HG02610 (cell line): ENCODE results near the gene STARD9.
"Not testable (repeated sequence)": the region's sequence is repeated elsewhere in the genome, so short reads cannot be mapped to it uniquely, and the experiment has no call there.

Experiments used
- ATAC-seq: cut with Tn5 transposase; IDR thresholded peaks from one replicate; pipeline ENCODE4 v1.9.1; 2021; ENCODE audit warnings: mild to moderate bottlenecking, moderate library complexity; ENCODE audit not compliant: unreplicated experiment

STARD9 gene

DNA sequence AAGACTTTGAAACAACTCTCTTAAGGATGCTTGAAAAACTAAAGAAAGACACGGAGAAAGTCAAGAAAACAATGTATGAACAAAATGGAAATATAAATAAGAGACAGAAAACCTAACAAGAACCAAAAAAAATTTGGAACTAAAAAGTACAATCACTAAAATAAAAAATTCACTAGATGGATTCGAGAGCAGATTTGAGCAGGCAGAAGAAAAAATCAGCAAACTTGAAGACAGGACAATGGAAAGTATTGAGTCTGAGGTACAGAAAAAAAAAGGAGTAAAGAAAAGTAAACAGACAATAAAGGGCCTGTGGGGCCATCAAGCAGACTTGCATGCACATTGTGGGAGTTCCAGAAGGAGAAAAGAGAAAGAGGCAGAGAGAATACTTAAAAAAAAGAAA, 174.9 kb downstream of the STARD9 start:
- ATAC-seq, result no peak

DNA sequence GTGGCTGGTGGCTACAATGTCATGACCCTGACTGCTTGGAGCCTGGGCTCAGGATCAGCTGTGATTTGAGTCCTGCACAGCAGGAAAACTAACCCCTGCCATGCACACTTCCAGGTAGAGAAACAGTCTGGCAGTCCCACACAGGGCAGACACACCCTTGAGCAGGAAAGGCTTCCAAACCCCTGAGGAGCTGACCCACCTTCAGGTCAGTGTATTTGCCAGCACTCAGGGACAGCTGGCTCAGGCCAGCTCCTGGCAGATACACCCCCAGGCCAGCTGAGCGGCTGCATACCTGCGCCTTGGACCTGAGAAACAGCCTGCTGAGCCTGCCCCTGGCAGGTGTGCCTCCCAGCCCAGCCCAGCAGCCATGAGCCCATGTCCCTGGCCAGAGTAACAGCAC, 183.7 kb downstream of the STARD9 start:
- ATAC-seq, result no peak

DNA sequence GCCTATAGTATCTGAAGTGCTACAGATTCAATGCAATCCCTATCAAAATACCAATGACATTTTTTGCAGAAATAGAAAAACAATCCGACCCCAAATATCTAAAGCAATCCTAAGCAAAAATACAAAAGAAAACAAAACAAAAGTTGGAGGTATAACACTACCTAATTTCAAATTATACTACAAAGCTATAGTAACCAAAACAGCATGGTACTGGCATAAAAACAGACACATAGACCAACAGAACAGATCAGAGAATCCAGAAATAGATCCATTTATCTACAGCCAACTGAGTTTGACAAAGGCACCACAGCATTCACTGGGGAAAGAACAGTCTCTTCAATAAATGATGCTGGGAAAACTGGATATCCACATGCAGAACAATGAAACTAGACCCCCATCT, 185.4 kb downstream of the STARD9 start:
- no peak for ATAC-seq

DNA sequence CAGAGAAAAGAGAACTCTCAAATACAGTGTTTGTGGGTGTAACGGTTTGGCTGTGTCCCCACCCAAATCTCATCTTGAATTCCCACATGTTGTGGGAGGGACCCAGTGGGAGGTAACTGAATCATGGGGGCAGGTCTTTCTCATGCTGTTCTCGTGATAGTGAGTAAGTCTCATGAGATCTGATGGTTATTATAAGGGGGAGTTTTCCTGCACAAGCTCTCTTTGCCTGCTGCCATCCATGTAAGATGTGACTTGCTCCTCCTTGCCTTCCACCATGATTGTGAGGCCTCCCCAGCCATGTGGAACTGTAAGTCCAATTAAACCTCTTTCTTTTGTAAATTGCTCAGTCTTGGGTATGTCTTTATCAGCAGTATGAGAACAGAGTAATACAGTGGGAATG, 186.4 kb downstream of the STARD9 start:
- ATAC-seq, result not testable (repeated sequence)

DNA sequence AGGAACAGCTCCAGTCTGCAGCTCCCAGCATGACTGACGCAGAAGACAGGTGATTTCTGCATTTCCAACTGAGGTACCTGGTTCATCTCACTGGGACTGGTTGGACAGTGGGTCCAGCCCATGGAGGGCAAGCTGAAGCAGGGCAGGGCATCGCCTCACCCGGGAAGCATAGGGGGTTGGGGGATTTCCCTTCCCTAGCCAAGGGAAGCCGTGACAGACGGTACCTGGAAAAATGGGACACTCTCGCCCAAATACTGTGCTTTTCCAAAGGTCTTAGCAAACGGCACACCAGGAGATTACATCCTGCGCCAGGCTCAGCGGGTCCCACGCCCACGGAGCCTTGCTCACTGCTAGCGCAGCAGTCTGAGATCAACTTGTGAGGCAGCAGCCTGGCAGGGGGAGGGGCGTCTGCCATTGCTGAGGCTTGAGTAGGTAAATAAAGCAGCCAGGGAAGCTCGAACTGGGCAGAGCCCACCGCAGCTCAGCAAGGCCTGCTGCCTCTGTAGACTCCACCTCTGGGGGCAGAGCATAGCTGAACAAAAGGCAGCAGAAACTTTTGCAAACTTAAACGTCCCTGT, 188.8 kb downstream of the STARD9 start:
- ATAC-seq, result not testable (repeated sequence)

DNA sequence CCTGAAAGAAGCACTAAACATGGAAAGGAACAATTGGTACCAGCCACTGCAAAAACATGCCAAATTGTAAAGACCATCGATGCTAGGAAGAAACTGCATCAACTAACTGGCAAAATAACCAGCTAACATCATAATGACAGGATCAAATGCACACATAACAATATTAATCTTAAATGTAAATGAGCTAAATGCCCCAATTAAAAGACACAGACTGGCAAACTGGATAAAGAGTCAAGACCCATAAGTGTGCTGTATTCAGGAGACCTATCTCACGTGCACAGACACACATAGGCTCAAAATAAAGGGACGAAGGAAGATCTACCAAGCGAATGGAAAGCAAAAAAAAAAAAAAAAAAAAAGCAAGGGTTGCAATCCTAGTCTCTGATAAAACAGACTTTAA, 190.7 kb downstream of the STARD9 start:
- ATAC-seq, result not testable (repeated sequence)
